Endometrium (tissue), 2 donors: ENCODE data around the gene SCN2B.

Source experiments
- FAIRE-seq: peaks from 2 replicates; lab custom pipeline; 2012; peaks lifted over from hg19 to GRCh38; lab: Jason Lieb, UNC
- donor health status: control.
- donor health status: control.

The SCN2B gene

GRCh38 chr11:118175031-118175992 lies 1.1 kb downstream of the SCN2B start:
- FAIRE-seq = no peak

DNA sequence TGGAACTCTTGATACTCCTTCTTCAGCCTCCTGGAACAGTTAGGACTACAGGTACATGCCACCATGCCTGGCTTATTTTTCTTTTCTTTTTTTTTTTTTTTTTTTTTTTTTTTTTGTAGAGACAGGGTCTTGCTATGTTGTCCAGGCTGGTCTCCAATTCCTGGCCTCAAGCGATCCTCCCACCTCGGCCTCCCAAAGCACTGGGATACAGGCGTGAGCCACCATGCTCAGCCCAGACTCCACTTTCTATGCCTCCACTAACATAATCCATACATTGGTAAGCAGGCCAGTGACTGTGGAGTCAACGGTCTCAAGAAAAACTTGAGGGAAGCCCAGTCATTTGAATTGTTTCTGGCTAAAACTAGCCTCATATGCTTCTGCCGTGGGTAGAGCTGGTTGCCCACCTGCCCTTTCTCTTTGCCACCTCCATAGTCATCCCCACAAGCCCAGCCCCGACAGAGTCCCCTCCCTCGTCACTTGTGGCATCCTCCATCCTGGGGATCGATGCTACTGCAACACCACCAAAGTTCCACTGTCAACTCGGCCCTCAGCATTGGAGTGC lies 2.4 kb downstream of the SCN2B start:
- FAIRE-seq = no peak

DNA sequence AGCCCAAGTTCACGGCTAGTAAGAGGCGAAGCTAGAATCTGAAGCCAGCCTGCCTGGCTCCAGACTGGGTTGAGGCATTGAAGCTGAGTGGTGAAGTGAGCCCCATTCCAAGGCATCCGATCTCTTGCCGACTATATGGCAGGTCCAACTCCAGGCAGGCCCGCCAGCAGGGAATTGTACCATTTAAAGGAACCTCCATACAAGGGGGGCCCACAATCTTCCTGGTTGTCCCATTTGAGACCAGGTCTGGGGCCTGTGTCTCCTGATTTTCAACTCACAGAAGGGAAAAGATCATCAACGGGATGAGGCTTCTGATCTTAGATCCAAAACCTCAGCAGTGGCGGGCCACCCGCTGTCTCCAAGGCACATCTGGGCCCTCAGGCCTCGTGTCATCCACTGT lies 4.1 kb downstream of the SCN2B start:
- FAIRE-seq = no peak

GRCh38 chr11:118171269-118172062 lies 5.0 kb downstream of the SCN2B start:
- FAIRE-seq = no peak

- no peak for FAIRE-seq
Measured at GRCh38 chr11:118170882-118171268, 5.6 kb downstream of the SCN2B start.

GRCh38 chr11:118170231-118170630 lies 6.2 kb downstream of the SCN2B start:
- FAIRE-seq = no peak

DNA sequence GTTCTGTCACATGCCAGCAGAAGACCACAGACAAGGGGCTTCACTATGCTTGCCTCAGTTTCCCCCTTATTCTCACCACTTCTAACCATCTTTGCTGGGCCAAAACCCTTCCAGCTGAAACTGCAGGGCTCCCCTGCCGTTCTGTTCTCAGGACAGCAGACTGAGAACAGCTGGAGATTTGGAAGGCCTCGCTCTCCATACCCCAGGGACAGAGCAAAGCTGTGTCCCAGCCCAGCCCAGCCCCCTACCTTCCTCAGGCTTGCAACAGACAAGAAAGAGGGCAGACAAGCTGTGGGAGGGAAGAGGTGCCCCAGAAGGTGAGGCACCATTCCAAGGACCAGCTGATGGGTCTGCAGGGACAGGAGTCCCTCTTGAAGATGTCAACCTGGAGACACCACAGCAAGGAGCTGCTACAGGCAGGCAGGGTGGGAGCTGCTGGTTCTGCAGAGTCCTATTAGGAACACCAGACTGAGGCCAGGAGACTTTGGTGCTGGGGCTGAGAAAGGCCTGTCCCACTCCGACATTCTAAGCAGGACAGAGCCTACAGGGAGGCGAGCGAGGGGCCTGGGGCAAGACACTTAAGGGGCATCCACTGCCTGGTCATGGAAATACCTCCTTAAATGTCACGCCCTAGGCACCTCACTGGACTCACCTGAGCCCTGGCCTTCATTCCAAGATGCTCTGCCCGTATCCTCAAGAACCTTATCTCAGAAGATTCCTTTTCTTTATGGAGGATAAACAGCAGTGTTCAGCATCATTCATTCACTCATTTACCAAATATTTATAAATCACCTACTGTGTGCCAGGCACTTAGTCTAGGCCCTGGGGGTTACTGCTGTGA lies 6.9 kb downstream of the SCN2B start:
- FAIRE-seq = no peak

DNA sequence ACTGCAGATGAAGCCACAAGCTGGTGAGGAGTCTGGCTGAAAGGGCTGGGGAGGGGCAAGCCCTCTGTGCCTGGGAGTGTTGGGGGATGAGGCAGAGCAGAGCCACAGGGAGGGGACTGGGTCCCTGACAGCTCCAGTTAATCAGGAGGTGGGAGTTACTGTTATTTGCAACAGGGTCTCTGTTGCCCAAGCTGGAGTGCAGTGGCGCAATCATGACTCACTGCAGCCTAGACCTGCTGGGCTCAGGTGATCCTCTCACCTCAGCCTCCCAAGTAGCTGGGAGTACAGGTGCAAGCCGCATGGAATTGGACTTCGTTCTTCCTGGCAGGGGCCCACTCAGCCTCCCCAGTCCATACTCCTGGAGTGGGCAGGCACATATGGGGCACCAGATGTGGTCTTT lies 7.7 kb downstream of the SCN2B start:
- FAIRE-seq = no peak

GRCh38 chr11:118168316-118168715 lies 8.1 kb downstream of the SCN2B start:
- FAIRE-seq = no peak

GRCh38 chr11:118167906-118168305 lies 8.5 kb downstream of the SCN2B start:
- no peak for FAIRE-seq

DNA sequence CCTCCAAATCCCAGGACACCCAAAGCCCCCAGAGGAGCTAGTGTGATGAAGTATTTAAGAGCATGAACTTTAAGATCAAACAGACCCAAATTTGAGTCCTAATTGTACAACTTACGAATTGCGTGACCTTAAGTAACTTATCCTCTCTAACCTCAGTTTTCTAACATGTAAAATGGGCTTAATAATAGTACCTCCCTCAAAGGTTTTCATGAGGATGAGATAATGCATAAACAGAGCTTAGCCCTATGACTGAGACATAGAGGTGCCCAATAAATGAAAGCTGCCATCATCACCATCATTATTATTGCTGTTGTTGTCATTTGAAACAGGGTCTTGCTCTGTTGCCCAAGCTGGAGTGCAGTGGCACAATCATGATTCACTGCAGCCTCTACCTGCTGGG lies 9.2 kb downstream of the SCN2B start:
- FAIRE-seq = no peak

- FAIRE-seq = no peak
Measured at GRCh38 chr11:118166641-118167040, 9.8 kb downstream of the SCN2B start.

DNA sequence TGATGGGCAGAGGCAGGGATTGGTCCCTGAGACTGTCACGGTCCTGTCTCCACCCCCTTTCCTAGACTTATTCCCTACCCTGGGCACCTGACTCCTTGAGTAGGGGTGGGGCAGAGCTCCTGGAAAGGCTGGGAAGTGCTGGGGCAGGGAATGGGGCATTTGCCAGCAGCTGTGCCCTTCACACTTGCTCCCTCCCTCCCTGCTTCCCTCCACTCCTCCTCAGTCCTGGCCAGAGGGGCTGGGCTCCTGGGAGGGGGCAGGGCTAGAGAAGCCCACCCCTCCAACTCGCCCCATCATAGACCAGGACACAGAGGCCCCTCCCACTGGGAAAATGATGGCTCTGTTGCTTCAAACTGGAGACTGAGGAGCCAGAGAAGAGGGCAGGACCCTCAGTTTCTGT lies 11.6 kb downstream of the SCN2B start:
- FAIRE-seq = no peak

DNA sequence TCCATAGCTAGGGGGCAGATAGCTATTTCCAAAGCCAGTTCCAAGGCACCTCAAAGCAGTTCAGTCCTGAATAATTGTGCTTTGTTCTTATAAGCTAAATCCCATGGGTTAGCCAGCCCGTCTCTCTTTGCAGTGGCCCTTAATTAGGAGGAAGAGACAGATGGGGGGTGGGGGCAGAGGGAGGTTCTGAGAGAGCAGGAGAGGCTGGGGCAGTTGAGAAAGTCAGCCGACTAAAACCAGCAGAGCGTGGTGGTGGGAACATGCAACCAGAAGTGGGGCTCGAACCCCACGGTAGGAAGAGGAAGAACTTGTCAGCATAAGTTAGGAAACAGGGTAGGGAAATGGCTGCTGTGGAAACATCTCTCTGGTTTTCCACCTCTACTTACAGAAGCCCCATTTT lies 12.9 kb downstream of the SCN2B start:
- FAIRE-seq = no peak

GRCh38 chr11:118162846-118163245 lies 13.6 kb downstream of the SCN2B start:
- no peak for FAIRE-seq

- FAIRE-seq = no peak
Measured at GRCh38 chr11:118161786-118162185, 14.7 kb downstream of the SCN2B start.

- FAIRE-seq = no peak
Measured at GRCh38 chr11:118157186-118157895, 19.1 kb downstream of the SCN2B start.

GRCh38 chr11:118156531-118157185 lies 19.8 kb downstream of the SCN2B start:
- no peak for FAIRE-seq

DNA sequence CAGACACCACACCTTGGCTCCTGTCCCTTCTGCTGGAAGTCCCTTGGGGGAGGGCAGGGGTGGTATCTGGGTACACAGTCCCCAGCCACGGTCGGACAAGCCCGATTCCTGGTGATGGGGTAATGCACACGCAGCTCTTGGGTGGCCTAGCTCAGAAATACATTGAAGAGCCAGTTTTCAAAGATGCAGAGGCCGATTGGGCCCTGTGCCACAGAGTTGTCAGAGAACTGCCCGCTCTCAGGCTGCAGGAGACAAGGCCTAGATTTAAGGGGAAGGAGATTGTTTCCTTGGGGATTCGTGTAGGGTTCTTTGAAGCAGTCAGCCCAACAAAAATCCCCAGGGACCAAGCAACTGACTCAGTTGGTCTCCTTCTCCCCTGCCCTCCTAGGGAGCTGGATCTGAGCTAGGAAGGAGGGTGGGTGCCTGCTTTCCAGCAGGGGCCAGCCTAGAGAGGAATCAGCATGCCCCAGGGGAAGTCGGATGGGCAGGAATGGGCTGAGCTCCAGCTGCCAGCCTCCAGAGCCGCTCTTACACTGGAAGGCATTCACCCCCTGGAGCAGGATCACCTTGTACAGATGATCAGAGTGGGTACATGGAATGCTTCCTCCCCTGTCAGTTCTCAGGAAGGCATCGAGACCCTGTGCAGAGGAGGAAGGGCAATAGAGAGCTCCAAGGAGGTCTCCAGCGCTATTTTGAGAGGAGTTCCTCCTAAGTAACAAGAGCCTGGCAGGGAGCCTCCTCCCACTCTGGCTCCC lies 20.5 kb downstream of the SCN2B start:
- FAIRE-seq = no peak

- FAIRE-seq = no peak
Measured at GRCh38 chr11:118154641-118155040, 21.8 kb downstream of the SCN2B start.
